ENCODE results near the gene TTLL6. TPM values are rescaled to one million over a fixed set of nuclear protein-coding genes. Genes with fewer than 3 reads are reported as not detected.

Gene TTLL6
- total and polyA plus RNA-seq, 2 of the 8 experiments (the other 6 are each of a cell fraction or from before 2014, with no cell fraction given): 2.6 to 4.3 TPM

- POLR2A ChIA-PET (ENCODE audit: partially characterized antibody): no interaction called here
- DNase-seq (ENCODE audit: low read depth in 1 of 2, low spot score in 2 of 2): no peak
Measured at GRCh38 chr17:48860034-48860433, 43.0 kb upstream of the TTLL6 start.

More at GRCh38 chr17:48860034-48860433, 43.0 kb upstream of the TTLL6 start:
- Histone ChIP-seq H3K4ac (replicated peaks; ENCODE audit: insufficient read length, low read depth, low read length) (no peak overlapping the region), H3K79me1 (ENCODE audit: low read depth, low read length) (no peaks in the 10 kb centered on the region), H4K5ac (ENCODE audit: insufficient read length, low read depth, low read length) (no peak overlapping the region), H3K27me3 (replicated peaks in 1 of 4; ENCODE audit: control insufficient read depth in 3 of 4, extremely low read depth in 1 of 4, insufficient read depth in 3 of 4, low read length in 3 of 4) (no peaks in the 10 kb centered on the region), H3K36me3 (ENCODE audit: control insufficient read depth in 2 of 4, insufficient read depth in 4 of 4, low read length in 3 of 4) (no peaks in the 10 kb centered on the region; a peak in 1 of 8 replicates), H3K18ac (ENCODE audit: extremely low read depth, low read length) (no peak overlapping the region), H4K20me1 (replicated peaks in 1 of 2; ENCODE audit: control insufficient read depth in 1 of 2, insufficient read depth in 2 of 2, low read length in 2 of 2) (no peaks in the 10 kb centered on the region), H3K9me3 (ENCODE audit: insufficient read depth in 2 of 2, low read depth in 1 of 2, low read length in 1 of 2) (no peaks in the 10 kb centered on the region), H2BK5ac (ENCODE audit: low read depth, low read length) (no peak overlapping the region), H3K4me2 (ENCODE audit: insufficient read depth in 1 of 2, low read depth in 2 of 2, low read length in 2 of 2) (no peak overlapping the region), H2AK5ac (ENCODE audit: low read depth, low read length) (no peak overlapping the region), H2BK120ac (replicated peaks; ENCODE audit: low read depth, low read length) (no peak overlapping the region), H3K79me2 (ENCODE audit: control insufficient read depth in 1 of 2, insufficient read depth in 2 of 2, low read length in 2 of 2) (no peaks in the 10 kb centered on the region), H4K8ac (ENCODE audit: extremely low read depth, insufficient read depth, low read length) (no peak overlapping the region), H4K91ac (replicated peaks; ENCODE audit: insufficient read length, low read length) (no peak overlapping the region), H3K23ac (ENCODE audit: insufficient read length) (no peak overlapping the region), H3K4me3 (ENCODE audit: extremely low read depth in 1 of 4, insufficient read depth in 2 of 4, low read depth in 3 of 4, low read length in 4 of 4) (no peak overlapping the region), H3K9ac (replicated peaks in 1 of 4; ENCODE audit: extremely low read depth in 1 of 4, low read depth in 3 of 4, low read length in 3 of 4) (no peak overlapping the region), H2BK15ac (ENCODE audit: low read length) (no peak overlapping the region), H2BK12ac (ENCODE audit: low read depth, low read length) (no peak overlapping the region), H2BK20ac (ENCODE audit: low read length) (no peak overlapping the region), H2AFZ (ENCODE audit: low read length) (no peak overlapping the region), H3K27ac (ENCODE audit: low read depth, low read length) (no peak overlapping the region), H3K4me1 (replicated peaks in 1 of 4; ENCODE audit: control insufficient read depth in 3 of 4, insufficient read depth in 4 of 4, low read length in 3 of 4) (no peaks in the 10 kb centered on the region), H3K56ac (replicated peaks; ENCODE audit: insufficient read length, low read depth, low read length) (no peak overlapping the region), H3K14ac (ENCODE audit: insufficient read length) (no peak overlapping the region), H3K23me2 (ENCODE audit: low read depth, low read length) (no peaks in the 10 kb centered on the region)
- WGBS, 2 experiments (ENCODE audit: extremely low coverage in 1 of 2, insufficient coverage in 1 of 2, insufficient read length in 1 of 2, insufficient replicate concordance in 2 of 2, low coverage in 1 of 2, low lambda C conversion rate in 2 of 2, missing lambda C conversion rate in 1 of 2): 100% methylated on average over 3 of the region's 3 CpGs; no CpG with 5 or more reads in 1 of the 2 experiments
- peak in 2 of 3 experiments; percentile 15 to 36; a peak in 2 of 4 replicates for TF ChIP-seq CTCF (IDR thresholded peaks at IDR 0.05; ENCODE audit: control extremely low read depth in 1 of 3, insufficient read depth in 1 of 3, low read depth in 1 of 3, low read length in 3 of 3)
- TF ChIP-seq, protein P1, sequence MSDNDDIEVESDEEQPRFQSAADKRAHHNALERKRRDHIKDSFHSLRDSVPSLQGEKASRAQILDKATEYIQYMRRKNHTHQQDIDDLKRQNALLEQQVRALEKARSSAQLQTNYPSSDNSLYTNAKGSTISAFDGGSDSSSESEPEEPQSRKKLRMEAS (IDR thresholded peaks at IDR 0.05): no peak
- TF ChIP-seq TCF12 (IDR thresholded peaks at IDR 0.05; ENCODE audit: low read depth, low read length): no peak
- TF ChIP-seq RAD21 (IDR thresholded peaks at IDR 0.05 in 1 of 2, conservative IDR thresholded peaks at IDR 0.05 in 1 of 2; ENCODE audit: low read depth in 2 of 2, low read length in 2 of 2): peak in 1 of 2 experiments; percentile 20; a peak in 1 of 4 replicates
- no peak for FAIRE-seq
- CTCF ChIA-PET (ENCODE audit: partially characterized antibody): interaction anchor here (0.6 to 88.5 kb wide), 11 partner anchors 5 to 188 kb away, joined by 3 to 2590 read pairs (median 3); partner anchors contain the start of genes ATP5MC1, CALCOCO2, PRAC2 and TTLL6
